ENCODE measurements around the gene BCLAF1.
"Not testable (repeated sequence)": the region's sequence is repeated elsewhere in the genome, so short reads cannot be mapped to it uniquely, and the experiment has no call there.

The BCLAF1 gene

DNA sequence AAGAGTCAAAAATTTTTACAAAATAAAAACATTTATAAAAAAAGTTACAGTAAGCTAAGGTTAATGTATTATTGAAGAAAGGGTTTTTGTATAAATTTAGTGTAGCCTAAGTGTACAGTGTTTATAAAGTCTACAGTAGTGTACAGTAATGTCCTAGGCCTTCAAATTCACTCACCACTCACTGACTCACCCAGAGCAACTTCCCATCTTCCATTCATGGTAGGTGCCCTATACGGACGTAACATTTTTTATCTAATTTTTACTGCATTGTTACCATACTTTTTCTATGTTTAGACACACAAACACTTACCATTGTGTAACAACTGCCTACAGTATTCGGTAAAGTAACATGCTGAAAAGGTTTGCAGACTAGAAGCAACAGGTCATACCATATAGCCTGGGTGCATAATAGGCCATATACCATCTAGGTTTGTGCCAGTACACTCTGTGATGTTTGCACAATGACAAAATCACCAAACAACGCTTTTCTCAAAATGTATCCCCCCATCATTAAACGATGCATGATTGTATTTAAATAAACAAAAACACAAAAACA lies 45.5 kb downstream of the BCLAF1 start:
- no peak for DNase-seq (ENCODE audit: low read depth in 2 of 2)

DNA sequence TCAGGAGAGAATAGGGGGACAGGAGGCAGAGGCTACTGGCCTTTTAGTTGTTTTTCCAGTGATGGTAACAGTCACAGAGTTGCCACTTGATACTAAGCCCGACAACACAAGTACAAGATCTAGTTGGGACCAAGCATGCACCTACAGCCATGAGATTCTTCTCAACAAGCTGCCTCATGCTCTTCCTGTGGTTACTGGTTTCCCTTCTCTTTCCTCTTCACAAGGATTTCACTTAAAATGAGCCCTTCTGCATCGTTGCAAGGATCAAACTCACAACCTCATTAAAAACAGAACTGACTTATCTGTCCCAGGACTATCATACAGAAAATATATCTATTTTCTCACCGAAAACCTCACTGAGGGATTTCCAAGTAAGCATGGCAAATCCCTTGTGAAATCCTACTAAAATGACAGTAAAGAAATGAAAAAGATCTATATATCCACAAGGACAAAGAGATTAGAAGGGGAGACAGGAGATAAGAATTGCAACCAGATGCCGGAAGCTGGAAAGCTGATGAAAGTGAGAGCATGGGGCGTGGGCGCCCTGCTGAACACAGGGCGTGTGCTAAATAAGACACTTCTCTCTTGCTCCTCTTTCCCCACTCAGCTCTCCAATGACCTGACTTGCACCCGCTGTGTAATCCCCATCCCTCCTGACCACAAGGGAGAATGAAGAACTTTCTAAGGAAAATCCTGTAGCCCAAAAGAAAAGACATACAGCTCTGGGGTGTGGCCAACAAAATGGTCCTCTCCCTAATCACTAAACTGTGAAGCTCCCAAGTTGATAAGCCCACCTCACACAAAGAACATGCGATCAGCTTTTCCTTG lies 53.0 kb downstream of the BCLAF1 start:
- no peak for DNase-seq (ENCODE audit: low read depth in 2 of 2)

DNA sequence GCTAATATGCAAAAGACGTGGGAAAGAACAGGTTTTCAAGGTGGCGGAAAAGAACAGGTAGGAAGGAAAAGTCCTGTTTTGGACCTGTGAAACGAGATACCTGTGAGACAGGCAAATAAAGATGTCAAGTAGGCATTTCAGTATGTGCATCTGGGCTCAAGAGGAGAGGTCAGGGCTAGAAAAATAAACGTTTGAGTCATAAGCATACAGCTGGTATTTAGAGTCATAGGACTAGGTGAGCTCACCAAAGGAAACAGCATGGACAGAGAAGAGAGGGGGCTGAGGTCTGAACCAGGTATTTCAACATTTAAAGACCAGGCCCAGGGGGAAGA lies 54.4 kb downstream of the BCLAF1 start:
- no peak for DNase-seq (ENCODE audit: low read depth in 2 of 2)

DNA sequence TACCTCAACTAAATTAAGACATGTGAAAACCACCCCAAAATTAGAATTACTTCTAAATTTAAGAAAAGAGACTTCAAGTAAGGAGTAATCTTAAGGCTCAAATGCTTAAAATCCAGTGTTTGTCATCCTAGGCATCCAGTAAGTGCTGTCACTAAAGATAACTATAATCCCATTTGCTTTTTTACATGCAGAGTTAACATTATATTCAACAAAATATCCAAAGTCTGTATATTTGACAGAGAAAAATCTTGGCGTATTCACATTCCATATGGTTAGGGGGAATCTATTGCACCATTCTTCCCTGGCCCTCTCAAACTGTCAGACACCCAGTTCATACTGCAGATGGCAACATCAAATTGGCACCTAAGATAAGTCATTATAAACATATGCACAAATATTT lies 56.9 kb downstream of the BCLAF1 start:
- DNase-seq (ENCODE audit: low read depth in 2 of 2), result no peak

DNA sequence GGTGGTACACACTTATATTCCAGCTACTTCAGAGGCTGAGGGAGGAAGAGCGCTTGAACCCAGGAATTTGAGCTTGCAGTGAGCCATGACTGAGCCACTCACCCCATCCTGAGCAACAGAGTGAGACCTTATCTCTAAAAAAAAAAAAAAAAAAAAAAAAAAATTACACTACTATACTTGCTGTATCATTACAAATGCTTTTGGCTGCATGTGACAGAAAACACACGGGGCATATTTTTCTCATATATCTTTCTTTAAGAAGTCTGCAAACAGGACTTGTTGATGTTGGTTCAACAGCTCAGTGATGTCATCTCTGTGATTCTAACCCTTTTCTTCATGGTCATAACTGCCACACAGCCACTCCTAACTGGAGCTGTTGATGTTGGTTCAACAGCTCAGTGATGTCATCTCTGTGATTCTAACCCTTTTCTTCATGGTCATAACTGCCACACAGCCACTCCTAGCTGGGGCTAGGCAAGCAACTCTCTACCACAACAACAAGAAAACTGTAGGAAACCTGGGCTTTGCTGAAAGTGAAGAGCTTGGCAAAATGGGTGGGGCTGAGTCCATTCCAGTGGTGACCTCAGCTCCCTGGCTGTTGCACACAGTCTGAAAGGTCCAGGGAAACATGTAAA lies 59.3 kb downstream of the BCLAF1 start:
- no peak for DNase-seq (ENCODE audit: low read depth in 2 of 2)

DNA sequence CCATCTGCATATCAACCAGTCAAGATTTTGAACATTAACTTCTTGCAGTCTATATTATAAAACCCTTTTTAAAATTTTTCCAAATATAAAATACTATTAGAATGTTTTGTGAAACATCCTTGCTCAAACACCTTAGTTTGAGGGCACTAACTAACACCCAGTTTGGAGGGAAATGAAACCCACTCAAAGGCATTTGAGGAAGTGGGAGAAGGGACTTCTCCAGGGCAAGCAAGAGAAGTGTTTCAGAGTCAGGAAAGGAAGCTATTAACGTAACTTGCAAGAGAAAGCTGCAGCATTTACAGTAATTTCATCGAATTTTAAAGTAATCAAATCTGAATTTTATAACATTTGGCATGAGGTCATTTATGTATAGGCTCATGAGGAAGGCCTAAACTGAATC lies 60.8 kb downstream of the BCLAF1 start:
- no peak for DNase-seq (ENCODE audit: low read depth in 2 of 2)

DNA sequence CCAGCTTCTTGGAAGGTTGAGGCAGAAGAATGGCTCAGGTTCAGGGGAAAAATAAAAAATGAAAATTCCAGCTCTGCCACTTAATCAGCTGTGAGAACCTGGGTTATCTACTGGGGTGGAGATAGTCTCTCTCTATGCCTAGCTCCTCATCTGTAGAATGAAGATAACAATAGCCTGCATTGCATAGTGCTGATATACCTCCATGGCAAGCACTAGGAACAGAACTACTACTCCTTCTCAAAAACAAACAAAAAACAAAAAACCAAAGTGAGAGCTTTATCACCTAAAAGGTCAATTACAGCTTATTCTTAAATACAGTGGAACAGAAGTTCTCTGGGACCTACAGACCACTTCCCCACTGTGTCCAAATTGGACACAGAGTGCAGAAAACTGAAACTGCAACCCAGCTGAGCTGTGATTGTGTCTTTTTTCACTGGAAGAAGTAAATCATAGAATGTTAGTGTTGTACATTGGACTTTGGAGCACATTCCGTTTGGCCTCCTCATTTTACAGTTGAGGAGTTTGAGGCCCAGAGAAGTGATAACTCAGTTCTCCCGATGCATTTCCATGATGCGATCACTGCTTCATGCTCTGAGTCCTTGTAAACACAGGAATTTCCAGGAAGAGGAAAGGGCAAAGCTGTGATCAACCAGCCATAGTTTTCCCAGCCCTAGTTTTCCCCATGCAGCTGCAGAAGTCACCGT lies 62.8 kb downstream of the BCLAF1 start:
- DNase-seq (ENCODE audit: low read depth in 2 of 2), result no peak

DNA sequence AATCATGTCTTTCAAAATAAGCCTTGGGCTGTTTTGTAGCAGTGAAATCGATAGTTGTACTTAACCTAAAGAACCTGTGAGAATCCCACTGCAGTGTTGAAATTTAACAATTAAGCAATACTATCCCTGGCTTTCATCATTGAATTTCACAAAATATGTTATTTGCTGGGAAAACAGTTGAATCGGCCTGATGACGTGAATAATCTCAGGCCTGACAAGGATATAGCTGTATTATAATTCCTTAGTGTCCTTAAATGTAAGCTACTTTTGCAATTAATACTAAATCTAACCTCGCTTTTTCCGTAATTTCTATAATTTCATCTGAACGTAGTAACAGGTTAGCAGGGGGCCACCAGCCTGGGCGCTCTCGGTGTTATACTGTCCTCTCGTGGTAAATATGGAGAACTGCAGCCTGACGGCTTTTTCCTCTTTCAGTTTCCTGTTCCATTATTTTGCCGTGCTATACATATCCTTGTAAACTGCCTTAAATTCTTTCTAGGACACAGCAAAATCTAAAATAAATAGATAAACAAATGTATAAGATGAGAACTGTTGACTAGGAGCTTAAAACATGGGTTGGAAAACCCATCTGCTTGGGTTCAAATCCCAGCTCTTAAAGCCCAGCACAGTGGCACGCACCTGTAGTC lies 63.5 kb downstream of the BCLAF1 start:
- peak; percentile 22 to 25 for DNase-seq (ENCODE audit: low read depth in 2 of 2)

DNA sequence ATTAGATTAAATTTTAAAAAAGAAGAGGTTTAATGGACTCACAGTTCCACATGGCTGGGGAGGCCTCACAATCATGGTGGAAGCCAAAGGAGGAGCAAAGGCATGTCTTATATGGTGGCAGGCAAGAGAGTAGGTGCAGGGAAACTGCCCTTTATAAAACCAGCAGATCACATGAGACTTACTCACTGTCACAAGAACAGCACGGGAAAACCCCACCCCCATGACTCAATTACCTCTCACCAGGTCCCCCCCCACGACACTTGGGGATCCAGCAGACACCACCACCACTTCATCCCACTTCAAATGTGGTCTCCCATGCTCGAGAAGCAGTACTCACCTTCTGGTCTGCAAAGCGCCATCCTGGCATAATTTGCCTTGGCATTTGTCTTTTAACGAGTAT lies 64.2 kb downstream of the BCLAF1 start:
- no peak for DNase-seq (ENCODE audit: low read depth in 2 of 2)

DNA sequence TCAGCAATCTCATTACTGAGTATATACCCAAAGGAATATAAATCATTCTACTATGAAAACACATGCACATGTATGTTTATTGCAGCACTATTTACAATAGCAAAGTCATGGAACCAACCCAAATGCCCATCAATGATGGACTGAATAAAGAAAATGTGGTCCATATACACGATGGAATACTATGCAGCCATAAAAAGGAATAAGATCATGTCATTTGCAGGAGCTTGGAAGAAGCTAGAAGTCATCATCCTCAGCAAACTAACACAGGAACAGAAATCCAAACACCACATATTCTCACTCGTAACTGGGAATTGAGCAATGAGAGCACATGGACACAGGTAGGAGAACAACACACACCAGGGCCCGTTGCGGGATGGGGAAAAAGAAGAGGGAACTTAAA lies 64.7 kb downstream of the BCLAF1 start:
- DNase-seq (ENCODE audit: low read depth in 2 of 2), result not testable (repeated sequence)

DNA sequence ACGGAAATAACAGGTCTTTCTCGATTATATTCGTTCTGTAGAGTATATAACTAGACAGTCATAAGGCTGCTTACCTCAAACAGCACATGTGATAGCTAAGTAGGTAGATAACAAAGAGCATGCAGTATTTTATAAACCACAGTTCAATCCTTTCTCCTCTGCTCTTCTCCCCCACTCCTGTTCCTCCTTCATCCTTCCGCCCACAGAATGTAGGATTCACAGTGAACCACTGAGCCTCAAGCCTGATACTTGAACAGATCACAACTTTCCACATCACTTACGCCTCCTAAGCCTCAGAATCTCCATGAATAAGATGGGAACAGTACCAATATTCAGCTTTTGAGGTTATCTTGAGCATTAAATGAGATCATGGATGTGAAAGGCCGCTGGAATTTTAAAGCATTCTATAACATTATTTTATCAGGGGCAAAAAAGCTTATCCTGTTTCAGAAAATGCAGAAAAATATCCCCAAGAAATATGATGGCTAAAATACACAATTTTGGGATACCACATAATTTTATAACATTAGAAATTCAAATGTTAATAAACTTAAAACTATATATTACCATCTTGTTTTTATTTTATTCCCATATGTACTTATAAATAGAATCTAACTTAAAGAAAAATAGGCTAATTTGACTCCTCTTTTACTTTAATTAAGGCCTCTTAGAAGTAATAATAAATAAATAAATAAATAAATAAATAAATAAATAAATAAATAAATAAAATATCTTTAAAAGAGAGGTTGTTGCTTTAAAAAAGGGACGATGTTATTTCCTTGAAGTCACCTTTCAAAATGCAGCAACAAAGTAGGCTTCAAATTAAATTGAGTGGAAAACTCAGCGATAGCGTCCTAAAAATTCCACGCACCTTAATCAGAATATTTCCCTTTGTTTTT lies 72.9 kb downstream of the BCLAF1 start:
- no peak for DNase-seq (ENCODE audit: low read depth in 2 of 2)

DNA sequence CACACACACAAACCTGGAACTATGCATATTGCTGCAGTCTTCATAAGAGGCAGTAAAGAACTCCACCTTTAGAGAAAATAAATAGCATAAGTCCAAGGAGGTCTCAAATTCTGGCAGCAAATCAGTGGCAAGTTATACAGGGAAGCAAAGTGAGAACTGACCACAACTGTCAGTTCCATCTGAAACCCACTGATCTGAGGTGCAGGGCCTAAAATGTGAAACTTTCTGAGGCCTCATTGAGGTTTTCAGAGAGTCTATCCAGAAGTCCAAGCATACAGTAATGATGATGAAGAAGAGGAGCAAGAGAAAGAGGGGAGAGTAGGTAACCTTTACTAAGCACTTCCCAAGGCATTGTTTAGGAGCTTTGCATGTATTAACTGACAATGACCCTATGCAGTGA lies 75.8 kb downstream of the BCLAF1 start:
- DNase-seq (ENCODE audit: low read depth in 2 of 2), result no peak

DNA sequence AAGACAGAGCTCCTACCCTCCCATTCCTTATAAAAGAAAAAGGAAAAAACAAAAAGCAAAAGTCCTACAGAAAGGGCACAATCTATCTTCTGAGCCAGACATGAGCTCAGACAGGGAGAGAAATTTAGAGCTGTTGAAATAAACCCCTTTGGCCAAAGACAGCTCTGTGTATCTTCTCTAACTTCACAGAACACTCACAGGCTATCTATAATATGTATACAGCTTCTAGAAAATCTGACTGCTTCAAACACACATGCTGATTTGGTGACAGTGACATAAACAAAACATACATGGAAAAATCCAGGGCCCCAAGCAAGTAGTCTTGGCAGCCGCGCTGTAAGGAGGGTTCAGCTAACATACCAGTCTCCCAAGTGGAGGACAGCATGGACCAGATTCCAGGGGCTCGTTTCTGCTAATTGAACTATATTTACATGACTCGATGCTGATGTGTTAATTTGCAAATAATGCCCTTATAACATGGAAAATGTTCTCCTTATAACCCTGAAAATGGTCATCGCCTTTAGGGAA lies 76.6 kb downstream of the BCLAF1 start:
- DNase-seq (ENCODE audit: low read depth in 2 of 2), result no peak

DNA sequence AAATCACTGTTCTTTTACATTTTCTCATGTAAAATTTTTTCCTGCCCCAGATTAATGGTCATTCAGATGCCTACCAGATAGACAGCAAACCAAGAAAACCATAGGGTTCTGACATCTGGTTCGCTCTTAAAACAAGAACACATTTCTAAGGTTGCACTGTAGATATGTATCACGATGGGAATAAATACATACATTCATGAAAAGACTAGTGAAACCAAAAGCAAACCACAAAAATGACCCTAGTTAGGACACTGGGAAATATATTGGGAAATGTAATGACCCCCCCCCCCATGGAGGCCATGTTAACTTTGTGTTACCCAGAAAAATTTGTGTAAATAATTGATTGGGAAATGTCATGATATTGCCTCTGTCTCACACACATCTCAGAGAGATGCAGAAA lies 77.0 kb downstream of the BCLAF1 start:
- DNase-seq (ENCODE audit: low read depth in 2 of 2), result no peak

DNA sequence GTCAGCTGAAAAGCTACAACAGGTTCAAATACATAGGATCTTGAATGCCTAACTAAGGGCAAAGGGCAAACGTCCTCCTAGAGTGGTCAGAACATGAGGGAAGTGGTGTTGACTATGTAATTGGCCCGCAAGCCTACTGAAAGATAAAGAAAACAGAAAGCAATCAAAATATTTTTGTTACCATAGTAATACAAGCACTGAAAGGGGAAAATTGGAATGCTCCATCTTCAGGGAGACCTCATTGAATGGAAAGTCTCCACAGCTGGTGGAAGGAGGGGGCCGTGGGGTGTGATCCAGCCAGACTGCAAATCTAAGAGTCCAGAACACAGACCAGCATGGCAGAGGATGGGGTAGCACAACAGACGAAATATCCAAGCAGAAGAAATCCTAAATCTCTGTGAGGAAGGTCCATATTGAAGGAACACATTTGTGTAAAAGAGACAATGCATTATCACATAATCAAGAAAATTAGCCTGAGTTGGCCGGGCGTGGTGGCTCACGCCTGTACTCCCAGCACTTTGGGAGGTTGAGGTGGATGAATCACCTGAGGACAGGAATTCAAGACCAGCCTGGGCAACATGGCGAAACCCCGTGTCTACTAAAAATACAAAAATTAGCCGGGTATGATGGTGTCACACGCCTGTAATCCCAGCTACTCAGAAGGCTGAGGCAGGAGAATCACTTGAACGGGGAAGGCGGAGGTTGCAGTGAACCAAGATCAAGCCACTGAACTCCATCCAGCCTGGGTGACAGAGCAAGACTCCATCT lies 79.1 kb downstream of the BCLAF1 start:
- no peak for DNase-seq (ENCODE audit: low read depth in 2 of 2)

DNA sequence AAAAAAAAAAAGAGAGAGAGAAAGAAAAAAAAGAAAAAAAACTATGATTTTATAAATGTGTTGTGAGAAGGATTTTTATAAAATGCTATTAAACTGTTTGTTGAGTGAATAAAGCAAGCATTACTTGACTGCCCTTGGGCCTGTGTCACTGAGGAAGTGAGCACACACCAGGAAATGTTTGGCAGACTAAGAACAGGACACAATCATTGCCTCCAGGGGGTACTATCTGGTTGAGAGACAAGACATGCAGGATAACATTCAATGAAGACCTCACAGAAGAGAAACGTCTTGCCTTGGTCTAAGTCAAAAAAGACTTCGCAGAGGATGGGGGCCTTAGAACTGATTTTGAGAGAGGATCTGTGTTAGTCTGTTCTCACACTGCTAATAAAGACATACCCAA lies 80.2 kb downstream of the BCLAF1 start:
- DNase-seq (ENCODE audit: low read depth in 2 of 2), result no peak

DNA sequence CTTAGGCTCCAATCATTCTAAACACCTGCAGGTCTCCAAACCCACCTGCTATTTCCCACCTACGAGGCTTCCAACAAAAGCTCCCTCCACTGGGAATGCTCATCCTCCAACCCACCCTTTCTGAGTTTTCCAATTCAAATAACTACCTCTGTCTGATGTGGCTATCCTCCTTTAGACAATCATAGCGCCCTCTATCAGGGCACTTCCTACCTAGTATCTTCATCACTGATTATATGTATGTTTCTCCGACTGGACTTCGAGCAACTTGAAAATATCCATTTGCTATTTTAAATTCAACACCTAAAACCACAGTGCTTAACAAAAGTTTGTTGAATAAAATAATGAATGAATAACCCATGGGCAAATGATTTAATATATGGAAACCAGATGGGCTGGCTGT lies 80.9 kb downstream of the BCLAF1 start:
- DNase-seq (ENCODE audit: low read depth in 2 of 2), result no peak
